Tibial nerve (tissue), 3 donors: ENCODE data around the gene MAST2.

Experiments used
- POLR2A ChIP-seq, 2 donors: fragments of 450-650 bp; IDR thresholded peaks; one replicate each; pipeline ENCODE4 v1.6.1; 2017; ENCODE audit warnings: antibody characterized with exemption in 2 of 2, mild to moderate bottlenecking in 2 of 2, moderate library complexity in 2 of 2
- TF ChIP-seq, protein P1 (sequence below), 5 experiments: fragments of 200-600 bp in 3 of 5; fragments of 450-650 bp in 2 of 5; sonication (generic) in 3 of 5; IDR thresholded peaks; one replicate each; pipeline ENCODE4 v1.5.1; 2016 to 2019; ENCODE audit warnings: antibody characterized with exemption in 5 of 5, mild to moderate bottlenecking in 3 of 5, moderate library complexity in 2 of 5

DNA sequence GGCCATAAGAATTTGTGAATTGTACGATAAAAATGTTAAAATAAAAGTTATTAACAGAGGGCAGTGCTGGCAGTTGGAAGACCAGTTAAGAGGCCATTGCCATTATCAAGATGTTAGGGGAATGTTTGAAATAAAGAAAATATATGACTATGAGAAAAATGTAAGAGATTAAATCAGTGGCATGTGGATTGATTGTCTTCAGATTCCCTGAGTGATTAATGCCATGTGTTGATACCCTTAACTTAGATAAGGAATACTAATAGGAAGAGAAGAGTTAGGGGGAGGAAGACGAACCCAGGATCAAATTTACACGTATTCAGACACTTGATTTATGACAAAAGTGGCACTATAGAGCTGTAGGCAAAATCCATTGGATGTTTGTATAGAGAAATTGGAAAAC, 173.2 kb downstream of the MAST2 start:
- TF ChIP-seq, protein P1, sequence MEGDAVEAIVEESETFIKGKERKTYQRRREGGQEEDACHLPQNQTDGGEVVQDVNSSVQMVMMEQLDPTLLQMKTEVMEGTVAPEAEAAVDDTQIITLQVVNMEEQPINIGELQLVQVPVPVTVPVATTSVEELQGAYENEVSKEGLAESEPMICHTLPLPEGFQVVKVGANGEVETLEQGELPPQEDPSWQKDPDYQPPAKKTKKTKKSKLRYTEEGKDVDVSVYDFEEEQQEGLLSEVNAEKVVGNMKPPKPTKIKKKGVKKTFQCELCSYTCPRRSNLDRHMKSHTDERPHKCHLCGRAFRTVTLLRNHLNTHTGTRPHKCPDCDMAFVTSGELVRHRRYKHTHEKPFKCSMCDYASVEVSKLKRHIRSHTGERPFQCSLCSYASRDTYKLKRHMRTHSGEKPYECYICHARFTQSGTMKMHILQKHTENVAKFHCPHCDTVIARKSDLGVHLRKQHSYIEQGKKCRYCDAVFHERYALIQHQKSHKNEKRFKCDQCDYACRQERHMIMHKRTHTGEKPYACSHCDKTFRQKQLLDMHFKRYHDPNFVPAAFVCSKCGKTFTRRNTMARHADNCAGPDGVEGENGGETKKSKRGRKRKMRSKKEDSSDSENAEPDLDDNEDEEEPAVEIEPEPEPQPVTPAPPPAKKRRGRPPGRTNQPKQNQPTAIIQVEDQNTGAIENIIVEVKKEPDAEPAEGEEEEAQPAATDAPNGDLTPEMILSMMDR (IDR thresholded peaks at IDR 0.05), result no peak
- TF ChIP-seq POLR2A (IDR thresholded peaks at IDR 0.05), result no peak
